ENCODE measurements around the gene BRD7.

Gene BRD7

DNA sequence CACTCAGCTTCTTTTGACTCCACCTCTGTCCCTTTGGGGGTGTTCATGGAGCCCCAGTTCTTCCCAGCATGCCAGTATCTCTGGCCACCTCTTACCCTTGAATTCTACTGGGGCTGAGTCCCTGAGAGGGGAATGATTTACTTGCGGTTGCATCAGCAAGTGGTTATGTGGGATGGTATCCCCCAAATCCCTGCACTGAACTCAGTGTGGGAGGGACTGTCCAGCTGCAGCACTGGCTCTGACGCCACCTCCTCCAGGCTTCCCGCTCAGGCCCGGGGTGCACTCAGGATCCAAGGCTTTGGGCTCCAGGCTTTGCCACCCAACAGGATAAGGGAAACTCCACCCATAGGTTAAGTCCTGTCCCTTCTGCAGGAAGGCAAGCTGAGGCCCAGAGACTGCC is 21.1 kb upstream of the BRD7 start:
- no peak for DNase-seq (ENCODE audit: low read depth in 3 of 3)

DNA sequence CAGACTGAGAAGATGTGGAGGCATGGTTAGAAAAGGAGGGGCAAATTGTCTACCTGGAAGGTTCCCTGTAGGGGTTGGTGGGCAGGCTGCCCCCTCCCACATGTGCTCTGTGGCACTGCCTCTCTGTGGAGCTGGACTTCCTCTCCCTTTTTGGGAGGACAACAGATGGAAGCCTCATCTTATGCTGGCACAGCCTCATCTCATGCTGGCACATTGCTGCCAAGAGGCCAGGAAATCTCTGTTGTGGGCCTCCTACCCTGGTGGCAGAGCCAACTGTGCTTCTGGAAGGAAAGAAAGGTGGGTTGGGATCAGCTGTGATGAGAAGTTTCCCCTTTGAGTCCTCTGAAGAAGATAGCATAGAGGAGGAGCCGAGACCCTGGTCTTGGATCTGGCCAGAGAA is 19.7 kb upstream of the BRD7 start:
- DNase-seq (ENCODE audit: low read depth in 3 of 3): no peak

GRCh38 chr16:50386774-50387173 is 18.0 kb upstream of the BRD7 start:
- DNase-seq (ENCODE audit: low read depth in 3 of 3): no peak

DNA sequence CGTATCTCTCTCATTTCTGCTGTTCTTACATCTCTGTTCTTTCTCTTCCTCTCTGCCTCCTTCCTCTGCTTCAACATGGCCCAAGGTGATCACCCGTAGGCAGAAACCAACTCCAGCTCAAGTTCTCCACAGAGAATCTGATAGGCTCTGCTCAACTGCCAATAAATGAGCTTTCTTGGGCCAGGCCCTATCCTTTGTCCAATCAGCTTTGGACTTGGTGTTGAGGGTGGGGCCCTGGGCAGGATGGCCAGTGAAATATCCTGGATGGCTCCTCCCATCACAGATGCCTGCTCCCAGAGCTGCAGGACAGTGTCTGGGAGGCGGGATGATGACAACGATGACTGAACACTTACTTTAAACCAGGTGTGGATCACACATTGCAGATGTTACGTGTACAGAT is 17.4 kb upstream of the BRD7 start:
- DNase-seq (ENCODE audit: low read depth in 3 of 3): no peak

- no peak for DNase-seq (ENCODE audit: low read depth in 3 of 3)
These were observed 15.8 kb upstream of the BRD7 start for GRCh38 chr16:50384500-50385135.

DNA sequence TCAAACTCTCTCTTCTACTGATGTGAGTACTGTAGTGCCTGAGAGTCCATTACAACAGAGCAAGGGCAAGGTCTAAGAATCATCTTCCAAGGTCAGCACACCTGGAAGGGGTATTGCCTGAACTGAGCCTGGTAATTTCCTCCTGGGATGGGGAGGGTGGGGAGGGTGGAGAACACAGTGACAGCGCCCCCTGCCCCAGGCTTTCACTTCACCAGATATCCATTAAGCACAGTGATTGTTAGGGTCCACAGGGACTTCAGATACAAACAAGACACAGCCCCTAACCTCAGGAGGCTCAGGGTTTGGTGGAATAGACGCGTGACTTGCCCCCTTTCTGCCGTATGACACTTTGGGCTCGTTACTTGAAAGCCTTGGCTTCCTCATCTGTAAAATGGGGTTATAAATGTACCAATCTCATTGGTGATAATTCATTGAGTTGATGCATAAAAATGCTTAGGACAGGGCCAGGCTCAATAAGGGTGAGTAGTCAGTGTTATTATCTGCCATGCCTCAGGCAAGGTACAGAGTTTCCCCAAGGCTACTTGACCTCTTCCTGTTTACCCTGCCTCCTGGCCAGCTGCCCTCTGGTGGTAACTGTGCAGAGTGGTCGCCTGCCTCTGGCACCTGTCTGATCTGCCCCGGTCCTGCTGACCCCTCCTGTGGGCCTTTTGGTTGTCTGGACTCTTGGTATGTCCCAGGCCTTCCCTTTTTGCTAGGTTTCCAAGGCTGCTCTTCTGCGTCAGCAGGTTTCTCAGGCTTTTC is 13.1 kb upstream of the BRD7 start:
- no peak for DNase-seq (ENCODE audit: low read depth in 3 of 3)

DNA sequence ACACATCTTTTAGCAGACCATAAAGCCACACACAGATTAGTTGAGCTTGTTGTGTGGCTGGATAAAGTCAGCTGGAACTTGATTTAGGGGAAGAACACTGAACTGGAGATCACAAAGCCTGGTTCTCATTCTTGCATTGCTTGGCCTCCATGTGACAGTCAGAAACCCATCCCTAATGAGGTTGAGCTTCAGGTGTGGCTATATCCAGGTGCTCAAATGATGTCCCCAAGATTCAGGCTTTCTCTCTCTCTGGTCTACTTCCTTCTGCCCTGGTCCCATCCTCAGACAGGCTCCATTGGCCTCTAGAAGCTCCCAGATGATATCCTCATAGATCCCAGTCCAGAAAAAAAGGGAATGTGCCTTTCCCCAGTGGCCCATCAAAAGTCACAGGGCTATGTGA is 9.6 kb upstream of the BRD7 start:
- no peak for DNase-seq (ENCODE audit: low read depth in 3 of 3)

DNA sequence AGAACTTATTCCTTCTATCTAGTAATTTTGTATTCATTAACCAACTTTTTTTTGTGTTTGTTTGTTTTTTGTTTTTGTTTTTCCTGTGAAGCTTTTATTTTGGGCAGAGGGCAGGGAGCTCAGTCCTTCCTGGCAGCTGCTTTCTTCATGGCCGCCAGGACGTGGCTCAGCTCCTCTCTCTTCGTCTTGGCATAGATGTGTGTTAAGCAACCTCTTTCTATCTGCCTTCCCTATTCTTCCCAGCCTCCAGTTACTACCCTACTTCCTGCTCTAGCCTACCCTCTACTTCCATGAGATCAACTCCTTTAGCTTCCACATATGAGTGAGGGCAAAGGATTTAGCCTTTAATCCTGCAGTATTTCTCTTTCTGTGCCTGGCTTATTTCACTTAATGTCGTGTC is 8.2 kb upstream of the BRD7 start:
- DNase-seq (ENCODE audit: low read depth in 3 of 3): no peak

GRCh38 chr16:50373780-50374179 is 5.0 kb upstream of the BRD7 start:
- DNase-seq (ENCODE audit: low read depth in 3 of 3): no peak

DNA sequence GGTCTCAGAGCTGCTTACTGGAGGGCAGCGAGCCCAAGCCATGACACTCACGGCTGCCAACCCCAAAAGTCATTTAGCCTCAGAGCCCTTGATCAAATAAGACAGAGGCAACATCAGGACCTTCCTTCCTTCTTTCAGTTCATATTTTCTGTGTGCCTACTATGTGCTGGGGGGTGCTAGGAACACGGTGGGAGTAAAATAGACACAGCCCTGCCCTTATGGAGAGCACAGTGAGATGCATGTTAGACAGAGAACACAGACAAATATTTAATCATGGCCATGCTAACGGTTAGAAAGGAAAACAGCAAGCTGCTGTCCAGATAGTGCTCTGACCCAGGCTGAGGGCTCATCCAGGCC is 4.5 kb upstream of the BRD7 start:
- no peak for DNase-seq (ENCODE audit: low read depth in 3 of 3)

GRCh38 chr16:50372611-50373344 is 4.0 kb upstream of the BRD7 start:
- no peak for DNase-seq (ENCODE audit: low read depth in 3 of 3)

- no peak for DNase-seq (ENCODE audit: low read depth in 3 of 3)
These were observed 3.3 kb upstream of the BRD7 start for GRCh38 chr16:50371936-50372595.

DNA sequence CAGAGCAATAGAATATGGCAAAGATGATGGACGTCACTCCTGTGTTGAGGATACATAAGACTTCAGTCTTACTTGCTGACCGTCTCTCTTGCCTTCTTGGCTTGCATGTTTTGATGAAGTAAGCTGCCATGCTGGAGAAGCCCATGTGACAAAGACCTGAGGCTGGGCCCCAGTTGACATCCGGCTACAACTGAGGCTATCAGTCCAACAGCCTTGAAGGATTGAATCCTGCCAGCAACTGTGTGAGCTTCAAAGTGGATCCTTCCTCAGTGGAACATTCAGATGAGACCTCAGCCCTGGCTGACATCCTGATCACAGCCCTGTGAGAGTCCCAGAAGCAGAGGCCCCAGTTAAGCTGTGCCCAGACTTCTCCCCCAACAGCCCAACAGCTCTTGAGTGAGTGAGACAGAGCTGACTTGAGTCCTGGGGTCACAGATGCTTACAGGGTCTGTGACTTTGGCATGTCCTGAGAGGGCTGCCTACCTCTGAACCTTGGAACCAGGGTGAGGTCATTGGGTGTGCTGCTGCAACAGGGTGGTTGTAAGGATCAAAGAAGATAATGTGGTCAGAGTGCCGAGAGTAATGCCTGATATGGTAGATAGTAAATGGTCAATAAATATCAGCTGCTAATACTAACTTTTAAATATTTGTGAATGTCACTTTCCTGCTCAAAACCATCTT is 2.4 kb upstream of the BRD7 start:
- DNase-seq (ENCODE audit: low read depth in 3 of 3): no peak

DNA sequence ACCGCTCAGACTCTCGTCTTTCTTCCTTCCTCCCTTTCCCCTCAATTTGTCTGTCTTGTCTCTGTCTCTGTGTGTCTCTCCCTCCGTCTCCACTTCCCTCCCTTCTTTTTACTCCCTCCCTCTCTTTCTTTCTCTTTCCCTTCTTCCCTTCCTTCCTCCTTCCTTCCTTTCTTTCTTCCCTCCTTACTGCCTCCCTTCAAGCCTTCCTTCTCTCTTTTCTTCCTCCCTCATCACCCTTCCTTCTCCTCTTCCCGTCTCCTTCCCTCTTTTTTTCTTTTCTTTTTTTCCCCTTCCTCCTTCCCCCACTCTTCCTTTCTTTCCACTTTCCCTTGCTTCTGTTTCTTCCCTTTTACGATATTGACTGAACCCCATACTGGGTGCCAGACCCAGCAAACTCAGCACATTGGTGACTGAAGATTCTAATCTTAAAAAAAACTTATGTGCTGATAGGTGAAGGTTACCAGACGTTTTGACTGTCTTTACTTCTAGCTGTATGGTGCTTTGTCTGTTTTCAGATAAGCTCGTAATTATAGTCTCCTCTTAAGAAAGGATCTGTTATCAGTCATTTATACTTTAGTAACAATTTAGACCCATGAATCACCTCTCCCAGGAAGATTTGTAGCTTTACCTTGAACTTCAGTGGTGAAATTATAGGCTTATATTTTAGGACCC is 481 bp upstream of the BRD7 start:
- DNase-seq (ENCODE audit: low read depth in 3 of 3): no peak

DNA sequence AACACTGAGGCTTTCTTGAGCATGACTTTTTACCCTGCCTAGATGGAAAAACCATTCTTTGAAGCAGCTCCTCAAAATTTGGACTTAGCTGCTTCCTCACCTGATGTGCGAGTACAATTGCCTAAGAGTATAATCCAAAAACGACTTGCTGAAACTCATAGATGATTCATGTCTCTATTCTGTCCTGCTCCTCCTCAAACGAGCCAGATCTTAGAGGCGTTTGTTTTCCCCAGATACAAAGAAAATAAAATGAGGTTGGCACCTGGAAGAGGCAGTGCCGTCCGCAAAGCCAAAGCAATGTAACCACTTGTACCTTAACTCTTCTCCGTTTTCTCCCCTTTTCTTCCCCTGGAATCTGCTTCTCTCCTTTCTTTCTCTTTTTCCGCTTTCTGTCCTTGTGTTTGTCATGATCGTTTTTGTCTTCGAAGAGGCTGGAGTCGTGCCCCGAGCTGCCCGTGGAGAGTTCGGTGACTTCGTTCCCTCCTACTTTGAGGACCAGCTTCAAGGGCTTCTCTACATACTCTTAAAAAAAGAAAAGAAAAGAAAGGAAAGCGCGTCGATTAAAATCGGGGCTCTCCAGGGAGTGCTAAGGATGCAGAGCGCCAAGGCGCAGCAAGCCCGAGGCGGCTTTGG is 895 bp downstream of the BRD7 start:
- DNase-seq (ENCODE audit: low read depth in 3 of 3): no peak

- DNase-seq (ENCODE audit: low read depth in 3 of 3): no peak
These were observed 2.8 kb downstream of the BRD7 start for GRCh38 chr16:50365791-50366575.

DNA sequence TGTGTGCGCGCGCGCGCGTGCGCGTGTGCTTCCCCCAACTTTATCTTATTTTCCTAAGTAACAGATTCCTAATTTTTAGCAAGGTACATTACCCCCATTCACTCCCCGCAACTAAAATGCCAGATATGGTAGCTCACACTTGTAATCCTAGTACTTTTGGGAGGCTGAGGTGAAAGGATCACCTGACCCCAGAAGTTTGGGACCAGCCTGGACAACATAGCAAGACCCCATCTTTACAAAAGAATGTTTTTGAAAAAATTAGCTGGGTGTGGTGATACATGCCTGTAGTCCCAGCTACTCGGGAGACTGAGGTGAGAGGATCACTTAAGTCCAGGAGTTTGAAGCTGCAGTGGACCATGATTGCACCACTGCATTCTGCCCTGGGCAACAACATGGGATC is 5.1 kb downstream of the BRD7 start:
- no peak for DNase-seq (ENCODE audit: low read depth in 3 of 3)

DNA sequence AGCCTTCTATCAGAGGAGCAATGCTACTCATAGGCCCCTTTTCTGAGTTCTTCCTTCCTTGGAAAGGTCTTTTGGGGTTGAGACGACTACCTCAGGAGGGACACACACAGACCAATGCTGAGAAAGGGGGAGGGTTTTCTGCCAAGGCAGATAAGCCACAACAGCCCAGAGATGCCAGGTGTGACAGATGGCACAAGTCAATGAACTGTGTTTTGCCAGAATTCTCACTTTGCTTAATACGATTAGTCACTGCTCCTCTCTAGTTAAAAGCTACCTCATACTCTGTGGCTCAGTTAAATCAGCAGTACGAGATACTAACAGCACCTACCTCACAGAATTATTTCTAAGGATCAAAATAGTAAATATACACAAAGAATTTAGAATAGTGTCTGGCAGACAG is 8.0 kb downstream of the BRD7 start:
- DNase-seq (ENCODE audit: low read depth in 3 of 3): no peak

GRCh38 chr16:50360033-50360778 is 8.6 kb downstream of the BRD7 start:
- DNase-seq (ENCODE audit: low read depth in 3 of 3): no peak

Measured in stimulated activated CD4-positive, alpha-beta T cell treated with anti-CD3 and anti-CD28 coated beads, TNF-alpha, amount 100 ng/mL, for 48 hours (primary cell).